ENCODE results near the gene ZBED4. TPM values are rescaled to one million over a fixed set of nuclear protein-coding genes. Genes with fewer than 3 reads are reported as not detected.

Gene ZBED4
- total RNA-seq, 1 experiment from 2014 or later = 31.5 TPM

DNA sequence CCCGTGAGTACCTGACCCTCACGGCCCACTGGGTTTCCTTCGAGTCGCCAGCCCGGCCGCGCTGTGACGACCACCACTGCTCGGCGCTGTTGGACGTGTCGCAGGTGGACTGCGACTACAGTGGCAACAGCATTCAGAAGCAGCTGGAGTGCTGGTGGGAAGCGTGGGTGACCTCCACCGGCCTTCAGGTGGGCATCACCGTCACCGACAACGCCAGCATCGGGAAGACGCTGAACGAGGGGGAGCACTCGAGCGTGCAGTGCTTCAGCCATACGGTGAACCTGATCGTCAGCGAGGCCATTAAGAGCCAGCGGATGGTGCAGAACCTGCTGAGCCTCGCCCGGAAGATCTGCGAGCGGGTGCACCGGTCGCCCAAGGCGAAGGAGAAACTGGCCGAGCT lies 32.2 kb downstream of the ZBED4 start:
- no peaks in the 10 kb centered on the region for H3K27me3 ChIP-seq (replicated peaks; ENCODE audit: insufficient read depth, low read depth, low read length, poor library complexity)
- H3K9me3 ChIP-seq (ENCODE audit: low read depth, low read length, poor library complexity, severe bottlenecking) = no peaks in the 10 kb centered on the region
- no peak for DNase-seq (ENCODE audit: low spot score)
- H3K36me3 ChIP-seq (ENCODE audit: insufficient read depth, low read length, poor library complexity, severe bottlenecking) = peaks cover 49% of the 10 kb centered on the region
- no peak overlapping the region for H3K4me3 ChIP-seq (ENCODE audit: low read depth, low read length, poor library complexity, severe bottlenecking)
- no peak for TF ChIP-seq EZH2 (IDR thresholded peaks at IDR 0.05; ENCODE audit: borderline replicate concordance, low read depth, low read length, poor library complexity, severe bottlenecking)
- TF ChIP-seq, protein P1, sequence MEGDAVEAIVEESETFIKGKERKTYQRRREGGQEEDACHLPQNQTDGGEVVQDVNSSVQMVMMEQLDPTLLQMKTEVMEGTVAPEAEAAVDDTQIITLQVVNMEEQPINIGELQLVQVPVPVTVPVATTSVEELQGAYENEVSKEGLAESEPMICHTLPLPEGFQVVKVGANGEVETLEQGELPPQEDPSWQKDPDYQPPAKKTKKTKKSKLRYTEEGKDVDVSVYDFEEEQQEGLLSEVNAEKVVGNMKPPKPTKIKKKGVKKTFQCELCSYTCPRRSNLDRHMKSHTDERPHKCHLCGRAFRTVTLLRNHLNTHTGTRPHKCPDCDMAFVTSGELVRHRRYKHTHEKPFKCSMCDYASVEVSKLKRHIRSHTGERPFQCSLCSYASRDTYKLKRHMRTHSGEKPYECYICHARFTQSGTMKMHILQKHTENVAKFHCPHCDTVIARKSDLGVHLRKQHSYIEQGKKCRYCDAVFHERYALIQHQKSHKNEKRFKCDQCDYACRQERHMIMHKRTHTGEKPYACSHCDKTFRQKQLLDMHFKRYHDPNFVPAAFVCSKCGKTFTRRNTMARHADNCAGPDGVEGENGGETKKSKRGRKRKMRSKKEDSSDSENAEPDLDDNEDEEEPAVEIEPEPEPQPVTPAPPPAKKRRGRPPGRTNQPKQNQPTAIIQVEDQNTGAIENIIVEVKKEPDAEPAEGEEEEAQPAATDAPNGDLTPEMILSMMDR (conservative IDR thresholded peaks at IDR 0.05; ENCODE audit: low read depth, low read length) = no peak
- CTCF ChIA-PET = no interaction called here
- POLR2A ChIA-PET (ENCODE audit: low non-redundant PET) = no interaction called here
- no TSS peak for BruUV-seq (replicated peaks)
- intact Hi-C loops (cut with micrococcal nuclease; ENCODE audit: unreplicated experiment) = no loop called here
- peaks cover 9% of the 10 kb centered on the region for H3K4me1 ChIP-seq (ENCODE audit: insufficient read depth, low read length, poor library complexity, severe bottlenecking)
- no peak overlapping the region for H3K27ac ChIP-seq (ENCODE audit: low read depth, low read length, poor library complexity, severe bottlenecking)

DNA sequence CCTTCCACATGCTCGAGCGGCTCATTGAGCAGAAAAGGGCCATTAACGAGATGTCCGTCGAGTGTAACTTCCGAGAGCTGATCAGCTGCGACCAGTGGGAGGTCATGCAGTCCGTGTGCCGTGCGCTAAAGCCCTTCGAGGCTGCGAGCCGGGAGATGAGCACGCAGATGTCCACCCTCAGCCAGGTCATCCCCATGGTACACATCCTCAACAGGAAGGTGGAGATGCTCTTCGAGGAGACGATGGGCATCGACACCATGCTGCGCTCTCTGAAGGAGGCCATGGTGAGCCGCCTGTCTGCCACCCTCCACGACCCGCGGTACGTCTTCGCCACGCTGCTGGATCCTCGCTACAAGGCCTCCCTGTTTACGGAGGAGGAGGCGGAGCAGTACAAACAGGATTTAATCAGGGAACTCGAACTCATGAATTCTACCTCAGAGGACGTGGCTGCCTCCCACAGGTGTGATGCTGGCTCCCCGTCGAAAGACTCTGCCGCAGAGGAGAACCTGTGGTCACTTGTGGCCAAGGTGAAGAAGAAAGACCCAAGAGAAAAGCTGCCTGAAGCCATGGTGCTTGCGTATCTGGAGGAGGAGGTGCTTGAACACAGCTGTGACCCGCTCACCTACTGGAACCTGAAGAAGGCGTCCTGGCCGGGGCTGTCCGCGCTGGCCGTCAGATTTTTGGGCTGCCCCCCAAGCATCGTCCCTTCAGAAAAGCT lies 32.9 kb downstream of the ZBED4 start:
- Histone ChIP-seq H3K9me3 (ENCODE audit: low read depth, low read length, poor library complexity, severe bottlenecking) (no peaks in the 10 kb centered on the region), H3K4me1 (ENCODE audit: insufficient read depth, low read length, poor library complexity, severe bottlenecking) (peaks cover 9% of the 10 kb centered on the region), H3K36me3 (ENCODE audit: insufficient read depth, low read length, poor library complexity, severe bottlenecking) (peaks cover 54% of the 10 kb centered on the region), H3K27me3 (replicated peaks; ENCODE audit: insufficient read depth, low read depth, low read length, poor library complexity) (no peaks in the 10 kb centered on the region), H3K27ac (ENCODE audit: low read depth, low read length, poor library complexity, severe bottlenecking) (no peak overlapping the region), H3K4me3 (ENCODE audit: low read depth, low read length, poor library complexity, severe bottlenecking) (no peak overlapping the region)
- TF ChIP-seq, protein P1 (conservative IDR thresholded peaks at IDR 0.05; ENCODE audit: low read depth, low read length) = no peak
- no peak for TF ChIP-seq EZH2 (IDR thresholded peaks at IDR 0.05; ENCODE audit: borderline replicate concordance, low read depth, low read length, poor library complexity, severe bottlenecking)
- intact Hi-C loops (cut with micrococcal nuclease; ENCODE audit: unreplicated experiment) = no loop called here
- CTCF ChIA-PET = no interaction called here
- DNase-seq (ENCODE audit: low spot score) = no peak
- BruUV-seq (replicated peaks) = no TSS peak
- POLR2A ChIA-PET (ENCODE audit: low non-redundant PET) = no interaction called here

DNA sequence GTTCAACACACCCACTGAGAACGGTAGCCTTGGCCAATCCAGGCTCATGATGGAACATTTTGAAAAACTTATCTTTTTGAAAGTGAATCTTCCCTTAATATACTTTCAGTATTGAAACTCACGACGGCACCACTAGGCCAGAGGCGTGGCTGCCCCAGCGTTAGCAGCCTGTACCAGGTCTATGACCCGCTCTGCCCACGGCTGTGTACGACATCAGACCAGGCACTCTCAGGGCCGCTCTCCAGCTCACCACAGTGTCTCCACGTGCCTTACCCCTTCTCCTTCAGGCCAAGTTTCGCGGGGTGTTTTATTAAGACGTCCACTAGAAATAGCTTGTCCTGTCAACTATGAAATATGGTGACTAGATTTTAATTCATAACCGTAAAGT lies 33.4 kb downstream of the ZBED4 start:
- no peak for DNase-seq (ENCODE audit: low spot score)
- no TSS peak for BruUV-seq (replicated peaks)
- intact Hi-C loops (cut with micrococcal nuclease; ENCODE audit: unreplicated experiment) = no loop called here
- POLR2A ChIA-PET (ENCODE audit: low non-redundant PET) = no interaction called here
- Histone ChIP-seq H3K36me3 (ENCODE audit: insufficient read depth, low read length, poor library complexity, severe bottlenecking) (peaks cover 54% of the 10 kb centered on the region), H3K27ac (ENCODE audit: low read depth, low read length, poor library complexity, severe bottlenecking) (no peak overlapping the region), H3K4me3 (ENCODE audit: low read depth, low read length, poor library complexity, severe bottlenecking) (no peak overlapping the region), H3K9me3 (ENCODE audit: low read depth, low read length, poor library complexity, severe bottlenecking) (no peaks in the 10 kb centered on the region), H3K4me1 (ENCODE audit: insufficient read depth, low read length, poor library complexity, severe bottlenecking) (peaks cover 7% of the 10 kb centered on the region), H3K27me3 (replicated peaks; ENCODE audit: insufficient read depth, low read depth, low read length, poor library complexity) (no peaks in the 10 kb centered on the region)
- CTCF ChIA-PET = no interaction called here
- no peak for TF ChIP-seq EZH2 (IDR thresholded peaks at IDR 0.05; ENCODE audit: borderline replicate concordance, low read depth, low read length, poor library complexity, severe bottlenecking)
- TF ChIP-seq, protein P1 (conservative IDR thresholded peaks at IDR 0.05; ENCODE audit: low read depth, low read length) = no peak

All from A673 (cell line).